ENCODE measurements around the gene FGD5.

FGD5 gene

DNA sequence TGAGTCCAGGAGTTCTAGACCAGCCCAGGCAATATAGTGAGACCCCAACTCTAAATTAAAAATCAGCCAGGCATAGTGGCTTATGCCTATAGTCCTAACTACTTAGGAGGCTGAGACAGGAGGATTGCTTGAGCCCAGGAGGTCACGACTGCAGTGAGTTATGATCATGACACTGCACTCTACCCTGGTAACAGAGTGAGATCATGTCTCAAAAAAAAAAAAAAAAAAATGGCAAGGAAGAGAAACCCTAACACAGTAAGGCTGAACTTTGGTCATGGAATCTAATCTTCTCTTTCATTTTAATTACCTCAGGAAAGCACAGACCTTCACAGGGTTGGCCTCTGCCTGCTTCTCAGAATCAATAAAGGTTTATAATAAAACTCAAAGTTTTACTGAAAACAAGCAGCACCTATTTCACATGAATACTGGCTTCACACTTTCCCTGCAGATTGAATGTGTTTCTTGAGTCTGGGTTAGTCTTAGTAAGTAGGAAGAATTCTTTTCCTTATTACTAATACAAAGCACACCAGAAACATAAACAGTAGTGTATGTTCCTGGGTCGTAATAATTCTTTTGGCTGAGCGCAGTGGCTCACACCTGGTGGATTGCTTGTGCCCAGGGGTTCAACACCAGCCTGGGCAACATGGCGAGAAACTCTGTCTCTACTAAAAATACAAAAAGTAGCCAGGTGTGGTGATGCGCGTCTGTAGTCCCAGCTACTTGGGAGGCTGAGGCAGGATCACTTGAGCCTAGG, 117.0 kb downstream of the FGD5 start:
- CTCF ChIA-PET, result no interaction called here
- no peak overlapping the region for H3K27ac ChIP-seq
- no peak for TF ChIP-seq CTCF (conservative IDR thresholded peaks at IDR 0.05; ENCODE audit: low read depth)
- POLR2A ChIA-PET (ENCODE audit: low non-redundant PET), result no interaction called here
- DNase-seq (ENCODE audit: low spot score), result no peak

- DNase-seq (ENCODE audit: low spot score), result no peak
- CTCF ChIA-PET, result no interaction called here
- no peak overlapping the region for H3K27ac ChIP-seq
- POLR2A ChIA-PET (ENCODE audit: low non-redundant PET), result interaction anchor here (0.8 kb wide), 1 partner anchor 89 kb away, joined by 3 read pairs; no protein-coding TSS in a partner anchor
- no peak for TF ChIP-seq CTCF (conservative IDR thresholded peaks at IDR 0.05; ENCODE audit: low read depth)
Observed at GRCh38 chr3:14938954-14939353, 120.2 kb downstream of the FGD5 start.

DNA sequence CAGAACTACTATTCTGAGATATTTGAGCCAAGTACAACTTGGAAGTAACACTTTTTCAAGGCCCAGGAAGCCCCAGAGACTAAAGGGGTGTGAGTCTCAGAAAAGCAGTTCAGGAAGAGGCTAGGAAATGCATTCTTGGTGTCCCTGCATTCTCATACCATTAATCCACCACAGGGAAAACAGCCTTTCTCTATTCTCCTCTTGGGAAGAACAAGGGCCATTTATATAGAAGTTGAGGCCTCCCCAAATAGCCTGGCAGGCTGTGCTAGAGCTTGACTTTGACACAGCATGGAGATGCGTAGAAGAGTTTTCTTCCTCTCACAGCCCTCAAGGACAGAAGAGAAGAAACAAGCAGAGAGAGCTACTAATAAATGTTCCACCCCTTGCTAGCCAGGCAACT, 123.1 kb downstream of the FGD5 start:
- ChIA-PET POLR2A (ENCODE audit: low non-redundant PET) (no interaction called here), CTCF (no interaction called here)
- no peak for DNase-seq (ENCODE audit: low spot score)
- no peak for TF ChIP-seq CTCF (conservative IDR thresholded peaks at IDR 0.05; ENCODE audit: low read depth)
- no peak overlapping the region for H3K27ac ChIP-seq

DNA sequence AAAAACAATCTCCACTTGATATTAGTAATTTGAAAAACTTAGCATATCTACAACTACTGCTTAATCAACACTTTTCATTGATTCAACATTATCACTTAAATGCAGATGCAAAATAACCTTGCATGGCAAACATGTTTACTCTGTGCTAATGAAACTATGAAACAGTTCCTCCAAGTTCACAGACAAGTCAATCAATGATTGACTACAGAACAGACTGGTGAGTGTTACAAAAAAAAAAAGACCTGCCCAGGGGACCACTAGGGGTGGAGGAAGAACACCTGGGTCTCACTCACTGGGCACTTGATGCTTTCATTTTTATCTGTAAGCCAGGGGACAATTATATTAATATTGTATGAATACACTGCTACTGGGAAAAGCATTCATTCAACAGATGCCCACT, 124.3 kb downstream of the FGD5 start:
- no peak for TF ChIP-seq CTCF (conservative IDR thresholded peaks at IDR 0.05; ENCODE audit: low read depth)
- DNase-seq (ENCODE audit: low spot score), result no peak
- ChIA-PET POLR2A (ENCODE audit: low non-redundant PET) (no interaction called here), CTCF (no interaction called here)
- no peak overlapping the region for H3K27ac ChIP-seq

DNA sequence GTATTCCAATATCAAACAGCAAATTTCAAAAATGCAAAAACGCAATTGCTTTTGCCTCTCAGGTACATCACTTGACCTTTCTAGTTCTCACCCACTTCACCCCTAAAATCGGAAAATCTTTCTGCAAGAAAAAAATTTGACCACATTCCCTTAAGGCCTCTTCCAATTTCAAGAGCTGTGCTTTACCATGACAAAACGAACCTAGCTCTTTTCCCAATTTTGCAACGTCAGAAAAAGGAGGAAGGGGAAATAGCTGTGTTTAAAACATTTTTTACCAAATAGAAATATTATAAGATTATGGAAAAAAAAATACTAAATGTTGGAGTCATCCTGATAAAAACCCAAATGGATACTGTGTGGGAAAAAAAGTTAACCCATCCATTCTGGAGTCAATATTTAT, 127.5 kb downstream of the FGD5 start:
- no peak overlapping the region for H3K27ac ChIP-seq
- TF ChIP-seq CTCF (conservative IDR thresholded peaks at IDR 0.05; ENCODE audit: low read depth), result no peak
- CTCF ChIA-PET, result interaction anchor here (0.6 kb wide), 1 partner anchor 71 kb away, joined by 5 read pairs; no protein-coding TSS in a partner anchor
- POLR2A ChIA-PET (ENCODE audit: low non-redundant PET), result no interaction called here
- DNase-seq (ENCODE audit: low spot score), result no peak

DNA sequence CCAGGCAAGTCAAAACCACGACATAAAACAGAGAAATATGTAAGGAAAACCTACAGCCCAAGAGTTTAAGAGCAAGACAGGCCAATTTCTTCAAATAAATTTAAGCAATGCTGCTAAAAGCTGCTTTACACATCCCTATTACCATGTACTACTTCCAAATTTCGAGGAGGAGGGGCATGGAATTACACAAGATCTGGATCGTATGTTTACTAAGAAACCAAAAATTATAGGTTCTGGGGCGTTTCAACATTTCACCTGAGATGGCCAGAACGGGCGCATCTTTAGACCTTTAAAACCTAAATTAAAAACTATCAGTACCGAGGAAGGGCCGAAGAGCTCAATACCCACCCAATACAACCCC, 128.0 kb downstream of the FGD5 start:
- TF ChIP-seq CTCF (conservative IDR thresholded peaks at IDR 0.05; ENCODE audit: low read depth), result no peak
- POLR2A ChIA-PET (ENCODE audit: low non-redundant PET), result no interaction called here
- no peak for DNase-seq (ENCODE audit: low spot score)
- CTCF ChIA-PET, result no interaction called here
- H3K27ac ChIP-seq, result peak overlapping the region; percentile 99

Data from RWPE1 (cell line).